Measurements from ENCODE around the gene TRERF1. TPM values are rescaled to one million over a fixed set of nuclear protein-coding genes. Genes with fewer than 3 reads are reported as not detected.

TRERF1 gene
- total and polyA plus RNA-seq, 2 of the 8 experiments (the other 6 are each of a cell fraction or from before 2014, with no cell fraction given) = 10.8 to 21.5 TPM

DNA sequence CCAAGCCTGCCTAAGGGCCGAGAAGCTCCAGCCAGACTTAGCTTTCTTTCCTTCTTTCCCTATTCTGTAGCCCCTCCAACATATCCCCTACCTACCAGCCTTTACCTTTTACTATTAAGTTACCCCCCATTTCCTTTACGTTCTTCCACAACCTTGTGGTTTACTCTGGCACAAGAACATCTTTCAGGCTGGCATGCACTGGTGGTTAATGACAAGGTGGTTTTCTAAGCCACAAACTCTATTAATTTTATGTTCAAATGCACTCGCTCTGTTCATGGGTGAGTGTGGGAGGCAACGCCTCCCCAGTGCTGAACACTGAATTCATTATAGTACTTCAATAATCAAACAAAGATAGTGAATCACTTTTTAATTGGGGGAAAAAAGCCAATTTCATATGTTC is 64.4 kb downstream of the TRERF1 start (continued):
- TF ChIP-seq PHF8 (conservative IDR thresholded peaks at IDR 0.05; ENCODE audit: low read depth, low read length) (no peak), TEAD4 (IDR thresholded peaks at IDR 0.05; ENCODE audit: low read depth, low read length) (no peak), BRCA1 (IDR thresholded peaks at IDR 0.05; ENCODE audit: low read depth, low read length) (no peak), SIX5 (IDR thresholded peaks at IDR 0.05; ENCODE audit: low read depth, low read length) (no peak), JUN (IDR thresholded peaks at IDR 0.05; ENCODE audit: low read depth, low read length) (no peak), KDM4A (IDR thresholded peaks at IDR 0.05; ENCODE audit: low read depth, low read length, severe bottlenecking) (no peak), GABPA (IDR thresholded peaks at IDR 0.05; ENCODE audit: borderline replicate concordance, insufficient read depth, low read length) (no peak), BACH1 (IDR thresholded peaks at IDR 0.05; ENCODE audit: low read length) (no peak)

Measured in H1 (cell line).